Kidney glomerular epithelial cell (primary cell): ENCODE measurements around the gene ANKRD40.
"Not testable (repeated sequence)": the region's sequence is repeated elsewhere in the genome, so short reads cannot be mapped to it uniquely, and the experiment has no call there.

Experiments
- DNase-seq: peaks from one replicate; lab custom pipeline; 2025; lab: John Stamatoyannopoulos, UW

Gene ANKRD40

DNA sequence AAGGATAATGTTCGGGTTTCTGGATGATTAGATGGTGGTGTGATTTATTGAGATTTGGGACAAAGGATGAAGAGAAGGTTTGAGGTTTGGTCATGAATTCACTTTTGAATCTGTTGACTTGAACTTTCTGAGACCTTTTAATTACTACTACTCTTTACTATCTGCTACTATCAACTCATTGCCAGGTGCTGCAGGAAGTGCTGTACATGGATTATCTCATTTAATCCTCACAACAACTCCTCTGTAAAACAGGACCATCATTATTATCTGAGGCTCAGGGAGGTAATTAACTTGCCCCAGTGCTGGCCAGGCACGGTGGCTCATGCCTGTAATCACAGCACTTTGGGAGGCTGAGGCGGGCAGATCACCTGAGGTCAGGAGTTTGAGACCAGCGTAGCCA, 2.9 kb upstream of the ANKRD40 start:
- DNase-seq, result no peak

DNA sequence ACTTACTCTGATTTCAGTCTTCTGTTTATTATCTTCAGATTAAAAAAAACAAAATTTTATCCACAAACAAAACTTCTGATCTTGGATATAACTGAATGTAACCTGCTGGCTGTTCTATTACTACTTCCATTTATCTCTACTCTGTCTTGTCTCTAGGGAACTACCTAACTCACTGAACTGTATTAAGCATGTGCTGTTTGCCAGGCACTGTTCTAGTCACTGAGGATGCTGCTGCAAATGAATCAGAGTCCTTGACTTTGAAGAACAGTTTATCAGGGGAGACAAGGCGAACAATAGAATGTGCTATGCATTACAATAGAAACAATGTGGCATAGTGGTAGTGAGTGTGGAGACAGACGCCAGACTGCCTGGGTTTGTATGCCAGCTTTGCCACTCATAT, 2.3 kb upstream of the ANKRD40 start:
- DNase-seq, result no peak

- not testable (repeated sequence) for DNase-seq
These were observed 1.3 kb upstream of the ANKRD40 start for GRCh38 chr17:50709053-50709452.

- no peak for DNase-seq
These were observed 611 bp upstream of the ANKRD40 start for GRCh38 chr17:50708050-50709000.

DNA sequence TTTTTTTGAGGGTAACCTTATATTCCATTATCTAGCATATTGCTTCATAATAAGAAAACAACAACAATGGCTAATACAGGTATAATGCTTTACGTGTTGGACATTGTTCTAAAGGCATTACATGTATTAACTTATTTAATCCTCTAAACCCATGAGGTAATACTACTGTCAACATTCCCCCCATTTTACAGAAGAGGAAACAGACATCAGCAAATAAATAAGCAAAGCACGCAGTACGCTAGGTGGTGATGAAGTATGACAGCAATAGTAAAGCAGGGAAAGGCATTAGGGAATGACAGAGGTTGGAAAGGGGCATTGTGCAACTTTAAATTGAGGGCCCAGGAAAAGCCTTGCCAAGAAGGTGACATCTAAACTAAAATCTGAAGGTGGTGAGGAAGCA, 4.6 kb downstream of the ANKRD40 start:
- no peak for DNase-seq

- DNase-seq, result no peak
These were observed 8.3 kb downstream of the ANKRD40 start for GRCh38 chr17:50699410-50699809.

DNA sequence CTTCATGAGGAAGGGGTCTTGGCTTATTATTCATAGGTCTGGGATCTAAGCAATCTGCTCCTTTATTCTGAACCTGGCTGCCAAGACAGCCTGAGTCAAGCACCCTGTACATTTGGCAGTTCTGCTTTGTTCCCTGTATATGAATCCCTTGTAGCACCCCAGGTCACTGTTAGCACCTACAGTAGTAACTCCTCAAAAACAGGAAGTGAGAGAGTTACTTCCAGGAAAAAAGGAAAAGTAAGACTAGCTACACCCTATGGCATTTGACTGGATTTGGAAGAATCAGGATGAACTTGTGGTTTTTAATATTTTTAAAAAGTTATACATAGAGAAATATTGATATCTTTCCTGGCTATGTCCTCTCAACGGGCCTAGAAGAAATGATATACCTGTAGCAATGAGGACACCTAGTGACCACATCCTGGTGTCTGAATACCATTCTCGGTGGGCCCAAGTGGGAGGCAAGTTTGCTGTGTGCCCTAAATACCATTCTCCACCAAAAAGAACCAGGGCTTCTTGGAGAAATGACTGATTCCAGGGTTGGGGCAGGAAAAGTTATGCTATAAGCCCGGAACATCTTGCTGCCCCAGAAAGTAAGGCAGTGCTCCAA, 9.9 kb downstream of the ANKRD40 start:
- DNase-seq, result no peak

GRCh38 chr17:50697062-50697461, 10.7 kb downstream of the ANKRD40 start:
- no peak for DNase-seq

- no peak for DNase-seq
These were observed 11.3 kb downstream of the ANKRD40 start for GRCh38 chr17:50696365-50696879.

GRCh38 chr17:50693036-50693682, 14.6 kb downstream of the ANKRD40 start:
- peak; percentile 77 for DNase-seq

DNA sequence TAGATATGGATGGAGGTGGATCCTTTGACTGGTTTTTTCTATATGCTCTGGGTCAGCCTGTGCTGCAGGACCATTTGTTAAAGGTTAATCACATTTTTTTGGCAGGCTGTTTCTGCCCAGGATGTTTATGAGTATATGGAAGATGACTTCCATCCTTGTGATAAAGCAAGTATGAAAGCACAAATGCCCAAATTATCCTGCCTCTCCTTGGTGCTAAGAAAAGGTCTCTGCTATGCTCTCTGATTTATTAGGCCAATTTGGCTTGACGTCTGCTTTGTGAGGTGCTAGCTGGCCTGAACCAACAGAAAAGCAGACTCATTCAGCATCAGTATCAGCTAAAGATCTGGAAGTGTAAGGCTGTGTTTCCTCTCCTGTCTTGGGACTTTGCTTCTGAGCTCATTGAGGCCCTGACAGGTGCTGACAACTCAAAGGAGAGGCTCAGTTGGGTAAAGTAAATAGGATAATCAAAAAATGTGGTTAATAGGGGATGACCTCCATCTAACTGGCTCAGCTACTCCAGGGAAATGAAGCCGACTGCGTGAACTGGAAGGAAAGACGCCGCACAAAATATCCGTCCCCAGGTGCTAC, 15.2 kb downstream of the ANKRD40 start:
- DNase-seq, result peak; percentile 77

- no peak for DNase-seq
These were observed 15.9 kb downstream of the ANKRD40 start for GRCh38 chr17:50691550-50692447.

DNA sequence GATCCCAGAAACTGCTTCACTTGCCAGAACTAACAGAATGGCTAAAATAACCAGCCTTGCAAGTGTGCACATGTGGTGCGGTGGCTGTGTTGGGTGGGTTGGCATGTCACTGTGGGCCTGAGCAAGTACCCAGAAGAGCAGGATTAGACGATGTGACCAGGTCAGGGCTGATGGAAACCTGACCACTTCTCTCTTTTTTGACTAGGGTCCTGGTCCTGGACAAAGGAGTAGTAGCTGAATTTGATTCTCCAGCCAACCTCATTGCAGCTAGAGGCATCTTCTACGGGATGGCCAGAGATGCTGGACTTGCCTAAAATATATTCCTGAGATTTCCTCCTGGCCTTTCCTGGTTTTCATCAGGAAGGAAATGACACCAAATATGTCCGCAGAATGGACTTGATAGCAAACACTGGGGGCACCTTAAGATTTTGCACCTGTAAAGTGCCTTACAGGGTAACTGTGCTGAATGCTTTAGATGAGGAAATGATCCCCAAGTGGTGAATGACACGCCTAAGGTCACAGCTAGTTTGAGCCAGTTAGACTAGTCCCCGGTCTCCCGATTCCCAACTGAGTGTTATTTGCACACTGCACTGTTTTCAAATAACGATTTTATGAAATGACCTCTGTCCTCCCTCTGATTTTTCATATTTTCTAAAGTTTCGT, 16.7 kb downstream of the ANKRD40 start:
- no peak for DNase-seq

GRCh38 chr17:50689956-50690886, 17.5 kb downstream of the ANKRD40 start:
- DNase-seq, result peak; percentile 33

DNA sequence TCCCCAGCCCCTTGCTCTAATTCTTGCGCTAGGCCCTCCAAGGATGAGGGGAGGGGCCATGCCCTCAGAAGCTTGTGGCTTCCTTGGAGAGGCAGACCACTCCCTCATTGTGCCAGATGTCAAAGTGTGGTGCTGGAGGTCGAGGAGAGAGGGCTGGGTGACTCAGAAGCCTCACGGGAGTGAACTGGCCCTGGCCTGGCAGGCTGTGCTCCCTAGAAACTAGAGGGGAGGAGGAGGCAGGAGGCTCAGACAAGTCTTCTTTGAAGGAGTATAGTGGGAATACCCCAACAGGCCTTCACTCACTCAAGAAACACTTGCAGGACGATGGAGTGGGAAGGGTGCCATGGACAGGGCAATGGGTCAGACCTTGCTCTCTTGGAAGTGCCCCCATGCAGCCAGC, 18.5 kb downstream of the ANKRD40 start:
- peak; percentile 18 for DNase-seq

DNA sequence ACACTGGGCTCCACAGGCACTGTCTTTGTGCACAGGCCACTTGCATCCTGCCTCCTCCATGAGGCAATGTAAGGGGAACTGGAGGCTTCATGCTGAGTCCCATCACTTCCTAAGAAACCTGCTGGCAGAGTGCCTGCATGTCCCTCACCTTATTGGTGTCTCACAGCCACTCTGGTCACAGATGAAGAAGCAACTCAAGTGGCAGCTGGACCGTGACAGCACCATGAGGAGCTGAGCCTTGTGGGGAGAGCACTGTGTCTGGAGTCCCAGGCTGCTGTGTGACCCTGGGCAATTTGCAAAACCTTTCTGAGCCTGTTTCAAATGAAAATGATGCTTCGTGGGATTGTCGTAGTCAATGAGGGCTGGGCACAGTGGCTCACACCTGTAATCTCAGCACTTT, 19.5 kb downstream of the ANKRD40 start:
- DNase-seq, result no peak

DNA sequence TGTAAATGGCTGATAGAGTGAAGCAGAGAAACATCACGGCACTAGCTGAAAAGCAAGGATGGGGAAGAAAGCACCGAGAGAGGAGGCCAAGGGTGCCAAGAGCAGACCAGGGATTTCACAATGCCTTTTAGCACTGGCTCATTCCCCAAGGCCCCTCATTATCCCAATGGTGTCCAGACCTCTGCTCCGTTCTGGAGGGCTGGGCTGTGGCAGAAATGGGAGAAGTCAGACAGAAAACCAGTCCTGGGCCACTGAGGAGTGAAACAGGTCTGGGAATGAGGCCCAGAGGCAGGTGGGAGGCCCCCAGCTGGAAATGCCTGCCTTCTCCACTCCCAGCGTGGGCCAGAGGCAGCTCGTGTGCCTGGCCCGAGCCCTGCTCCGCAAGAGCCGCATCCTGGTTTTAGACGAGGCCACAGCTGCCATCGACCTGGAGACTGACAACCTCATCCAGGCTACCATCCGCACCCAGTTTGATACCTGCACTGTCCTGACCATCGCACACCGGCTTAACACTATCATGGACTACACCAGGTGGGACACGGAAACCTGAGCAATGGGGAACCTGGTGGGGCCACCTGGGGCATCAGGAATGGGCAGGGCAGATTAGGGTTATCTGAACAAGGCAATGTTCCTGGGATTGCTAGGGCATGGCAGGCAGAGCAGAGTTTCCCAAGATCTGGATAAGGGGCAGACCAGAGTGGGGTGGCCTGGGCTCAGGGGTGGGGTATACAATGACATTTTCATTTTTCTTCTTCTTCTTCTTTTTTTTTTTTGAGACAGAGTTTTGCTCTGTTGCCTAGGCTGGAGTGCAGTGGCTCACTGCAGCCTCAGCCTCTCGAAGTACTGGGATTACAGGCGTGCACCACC, 20.3 kb downstream of the ANKRD40 start:
- DNase-seq, result no peak

GRCh38 chr17:50686494-50687199, 21.1 kb downstream of the ANKRD40 start:
- DNase-seq, result peak; percentile 70
